ENCODE measurements around the gene GRM5.

DNA sequence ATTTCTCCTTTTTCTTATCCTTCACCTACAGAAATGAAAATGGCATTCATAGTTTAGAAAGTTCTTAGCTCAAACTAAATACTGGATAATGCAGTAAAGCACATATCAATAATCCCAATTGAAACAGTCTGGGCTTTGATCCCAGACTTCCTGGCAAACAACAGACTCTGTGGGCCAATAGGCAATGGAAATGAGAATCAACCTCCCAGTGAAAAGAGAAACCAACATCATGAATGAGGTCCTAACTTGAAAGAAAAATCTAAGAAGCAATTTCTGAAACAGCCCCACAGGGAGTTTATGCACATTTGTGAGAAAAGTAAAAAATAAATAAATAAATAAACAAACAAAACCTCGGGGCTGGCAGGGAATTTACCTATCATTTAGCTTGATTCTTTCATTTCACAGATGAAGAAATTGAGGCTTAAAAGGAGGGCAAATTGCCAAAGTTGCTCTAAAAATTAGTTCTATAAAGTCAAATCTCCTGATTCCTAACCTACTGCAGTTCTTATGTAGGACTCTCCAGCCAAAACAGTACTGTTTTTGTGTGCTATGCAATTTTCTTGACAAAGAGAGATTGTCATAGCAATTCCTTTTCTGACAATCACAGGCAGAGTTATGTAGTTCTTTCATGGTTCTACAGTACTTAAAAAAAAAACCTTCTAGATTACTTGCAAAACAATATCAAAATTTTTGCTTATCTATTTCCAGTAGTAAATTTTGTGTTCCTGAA lies 265.8 kb downstream of the GRM5 start:
- TF ChIP-seq CTCF (IDR thresholded peaks at IDR 0.05; ENCODE audit: low read depth, low read length) (no peak), EZH2phosphoT487 (IDR thresholded peaks at IDR 0.05; ENCODE audit: low read depth) (no peak)
